ENCODE results near the gene CAPN12. TPM values are rescaled to one million over a fixed set of nuclear protein-coding genes. Genes with fewer than 3 reads are reported as not detected.

CAPN12 gene
- polyA plus RNA-seq, 1 donor, result 8.0 TPM

Other genes starting within 250 kb of the CAPN12 start
- 3.9 TPM for gene MAP4K1, start 126.5 kb downstream of the CAPN12 start, polyA plus RNA-seq (ENCODE audit: insufficient read length)
- 318 TPM for gene EIF3K, start 125.3 kb downstream of the CAPN12 start, polyA plus RNA-seq (ENCODE audit: insufficient read length)
- gene ACTN4, start 96.8 kb downstream of the CAPN12 start, polyA plus RNA-seq (ENCODE audit: insufficient read length), result 654 TPM
- gene LGALS7, start 29.0 kb upstream of the CAPN12 start, polyA plus RNA-seq (ENCODE audit: insufficient read length), result 0.70 TPM
- gene LGALS7B, start 44.7 kb upstream of the CAPN12 start, polyA plus RNA-seq (ENCODE audit: insufficient read length), result not detected
- gene LGALS4, start 68.5 kb upstream of the CAPN12 start, polyA plus RNA-seq (ENCODE audit: insufficient read length), result 2.0 TPM
- 129 TPM for gene ECH1, start 87.3 kb upstream of the CAPN12 start, polyA plus RNA-seq (ENCODE audit: insufficient read length)
- 538 TPM for gene HNRNPL, start 105.5 kb upstream of the CAPN12 start, polyA plus RNA-seq (ENCODE audit: insufficient read length)
- 7.4 TPM for gene RINL, start 133.8 kb upstream of the CAPN12 start, polyA plus RNA-seq (ENCODE audit: insufficient read length)
- 41.7 TPM for gene SIRT2, start 155.1 kb upstream of the CAPN12 start, polyA plus RNA-seq (ENCODE audit: insufficient read length)
- 6.8 TPM for gene NFKBIB, start 155.5 kb upstream of the CAPN12 start, polyA plus RNA-seq (ENCODE audit: insufficient read length)
- 0.95 TPM for gene CCER2, start 167.7 kb upstream of the CAPN12 start, polyA plus RNA-seq (ENCODE audit: insufficient read length)
- gene SARS2, start 186.3 kb upstream of the CAPN12 start, polyA plus RNA-seq (ENCODE audit: insufficient read length), result 56.4 TPM
- gene MRPS12, start 186.5 kb upstream of the CAPN12 start, polyA plus RNA-seq (ENCODE audit: insufficient read length), result 16.2 TPM
- 88.0 TPM for gene FBXO17, start 231.3 kb upstream of the CAPN12 start, polyA plus RNA-seq (ENCODE audit: insufficient read length)